Neural progenitor cell (in vitro differentiated cells): ENCODE measurements around the gene MSANTD4.

Experiments
- EZH2 ChIP-seq: fragments of 200-600 bp; sonication (generic); IDR thresholded peaks from 2 replicates; pipeline ENCODE4 v1.6.1; 2017; ENCODE audit warnings: antibody characterized with exemption, mild to moderate bottlenecking, moderate library complexity
- TF ChIP-seq, protein P1 (sequence below): fragments of 200-600 bp; sonication (generic); IDR thresholded peaks from 2 replicates; pipeline ENCODE4 v1.5.1; 2017; ENCODE audit warnings: antibody characterized with exemption, mild to moderate bottlenecking

DNA sequence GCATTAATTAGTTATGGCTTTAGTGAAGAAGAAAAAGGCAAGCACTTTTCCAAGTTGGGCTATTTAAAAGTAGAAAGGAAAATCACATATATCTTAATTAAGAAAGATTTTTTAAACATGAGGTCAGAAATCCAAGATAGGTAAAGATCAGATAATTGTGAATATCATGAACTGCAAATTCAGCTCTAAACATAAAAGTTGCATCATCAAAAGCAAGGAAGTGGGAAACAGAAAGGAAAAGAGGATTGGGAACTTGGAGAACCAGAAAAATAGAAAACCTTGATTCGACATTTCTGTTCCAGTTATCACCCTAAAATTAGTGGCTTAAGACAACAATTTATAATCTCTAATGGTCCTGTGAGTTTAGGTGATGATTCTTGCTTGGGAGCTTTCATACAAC, 37.6 kb upstream of the MSANTD4 start:
- TF ChIP-seq, protein P1, sequence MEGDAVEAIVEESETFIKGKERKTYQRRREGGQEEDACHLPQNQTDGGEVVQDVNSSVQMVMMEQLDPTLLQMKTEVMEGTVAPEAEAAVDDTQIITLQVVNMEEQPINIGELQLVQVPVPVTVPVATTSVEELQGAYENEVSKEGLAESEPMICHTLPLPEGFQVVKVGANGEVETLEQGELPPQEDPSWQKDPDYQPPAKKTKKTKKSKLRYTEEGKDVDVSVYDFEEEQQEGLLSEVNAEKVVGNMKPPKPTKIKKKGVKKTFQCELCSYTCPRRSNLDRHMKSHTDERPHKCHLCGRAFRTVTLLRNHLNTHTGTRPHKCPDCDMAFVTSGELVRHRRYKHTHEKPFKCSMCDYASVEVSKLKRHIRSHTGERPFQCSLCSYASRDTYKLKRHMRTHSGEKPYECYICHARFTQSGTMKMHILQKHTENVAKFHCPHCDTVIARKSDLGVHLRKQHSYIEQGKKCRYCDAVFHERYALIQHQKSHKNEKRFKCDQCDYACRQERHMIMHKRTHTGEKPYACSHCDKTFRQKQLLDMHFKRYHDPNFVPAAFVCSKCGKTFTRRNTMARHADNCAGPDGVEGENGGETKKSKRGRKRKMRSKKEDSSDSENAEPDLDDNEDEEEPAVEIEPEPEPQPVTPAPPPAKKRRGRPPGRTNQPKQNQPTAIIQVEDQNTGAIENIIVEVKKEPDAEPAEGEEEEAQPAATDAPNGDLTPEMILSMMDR = no peak
- TF ChIP-seq EZH2 = no peak
